Activated CD4-positive, alpha-beta T cell treated with anti-CD3 and anti-CD28 coated beads for 36 hours (primary cell): ENCODE results near the gene SYS1. TPM values are rescaled to one million over a fixed set of nuclear protein-coding genes. Genes with fewer than 3 reads are reported as not detected.

Experiments used
- ATAC-seq: fragments of 200-7000 bp; cut with Tn5 transposase; one replicate; pipeline ENCODE4 v1.10.0; 2021; ENCODE audit warnings: mild to moderate bottlenecking, moderate library complexity
- CTCF ChIA-PET: fragments of 350-600 bp; sonication (Branson Sonifier 250); formaldehyde crosslinking; loops from one replicate; lab custom pipeline; 2021; ENCODE audit warnings: antibody characterized with exemption; lab: Charles Lee
- POLR2A ChIA-PET: fragments of 350-600 bp; sonication (Branson Sonifier 250); formaldehyde crosslinking; loops from one replicate; lab custom pipeline; 2021; ENCODE audit warnings: antibody characterized with exemption, inconsistent platforms; lab: Charles Lee
- DNase-seq: peaks from one replicate; pipeline ENCODE4 v3.0.0-alpha.2; 2020
- H3K27ac Mint-ChIP-seq: one replicate; pipeline ENCODE4 v1.8.0; 2021; ENCODE audit warnings: mixed read lengths
- H3K27me3 Mint-ChIP-seq: one replicate; pipeline ENCODE4 v1.8.0; 2021; ENCODE audit warnings: mixed read lengths
- H3K36me3 Mint-ChIP-seq: one replicate; pipeline ENCODE4 v1.8.0; 2021; ENCODE audit warnings: low read depth, mixed read lengths
- H3K4me1 Mint-ChIP-seq: one replicate; pipeline ENCODE4 v1.8.0; 2021; ENCODE audit warnings: mixed read lengths
- H3K4me3 Mint-ChIP-seq: one replicate; pipeline ENCODE4 v1.8.0; 2021; ENCODE audit warnings: mild to moderate bottlenecking, moderate library complexity, mixed read lengths
- H3K9me3 Mint-ChIP-seq: one replicate; pipeline ENCODE4 v1.8.0; 2021; ENCODE audit warnings: low read depth, mixed read lengths
- intact Hi-C, 2 experiments: fragments of 100-400 bp; cut with DNase I in 1 of 2; cut with micrococcal nuclease in 1 of 2; formaldehyde crosslinking; loops; one replicate each; pipeline versions ENCODE4 v1.14.2 to v1.15.1; 2022 to 2024; cut with DNase I, micrococcal nuclease
- total RNA-seq, 2 experiments: library from RNA; stranded (reverse); gene quantifications; one replicate each; pipeline ENCODE4 v1.2.3, GENCODE V29; 2021

SYS1 gene
- total RNA-seq, 2 experiments from 2014 or later: 16.1 to 26.1 TPM

GRCh38 chr20:45368221-45368980 is 5.4 kb downstream of the SYS1 start:
- ChIA-PET POLR2A (interaction anchor here (0.6 to 0.8 kb wide), 2 partner anchors 16 to 49 kb away, joined by 4 to 5 read pairs; no protein-coding TSS in a partner anchor), CTCF (interaction anchor here (0.6 to 10.0 kb wide), 10 partner anchors 9 to 319 kb away, joined by 3 to 189 read pairs (median 4); partner anchors contain the start of gene PIGT)
- ATAC-seq: peak; percentile 64
- Mint-ChIP-seq H3K27me3 (no peaks in the 10 kb centered on the region), H3K4me3 (peak overlapping the region; percentile 13), H3K9me3 (no peaks in the 10 kb centered on the region), H3K36me3 (peaks cover 25% of the 10 kb centered on the region), H3K4me1 (peaks cover 61% of the 10 kb centered on the region), H3K27ac (peak overlapping the region; percentile 62)
- peak; percentile 50 for DNase-seq
- intact Hi-C loops: no loop called here

- H3K9me3 Mint-ChIP-seq: no peaks in the 10 kb centered on the region
- no peak for ATAC-seq
- ChIA-PET CTCF (interaction anchor here (0.6 to 10.0 kb wide), 8 partner anchors 9 to 624 kb away, joined by 3 to 189 read pairs (median 16); partner anchors contain the start of gene SYS1), POLR2A (interaction anchor here (0.6 to 2.1 kb wide), 2 partner anchors 7 to 105 kb away, joined by 4 to 5 read pairs; partner anchors contain the start of gene SYS1)
- H3K36me3 Mint-ChIP-seq: peaks cover 21% of the 10 kb centered on the region
- DNase-seq: no peak
- no peak overlapping the region for H3K4me3 Mint-ChIP-seq
- intact Hi-C loops: no loop called here
- H3K4me1 Mint-ChIP-seq: peaks cover 48% of the 10 kb centered on the region
- no peaks in the 10 kb centered on the region for H3K27me3 Mint-ChIP-seq
- H3K27ac Mint-ChIP-seq: no peak overlapping the region
Measured at GRCh38 chr20:45370571-45371160, 7.7 kb downstream of the SYS1 start.

GRCh38 chr20:45372241-45372640 is 9.3 kb downstream of the SYS1 start:
- peaks cover 41% of the 10 kb centered on the region for H3K4me1 Mint-ChIP-seq
- no peaks in the 10 kb centered on the region for H3K27me3 Mint-ChIP-seq
- no peaks in the 10 kb centered on the region for H3K9me3 Mint-ChIP-seq
- H3K27ac Mint-ChIP-seq: peak overlapping the region; percentile 53
- POLR2A ChIA-PET: interaction anchor here (1.1 to 2.1 kb wide), 3 partner anchors 9 to 78 kb away, joined by 3 to 5 read pairs (median 4); partner anchors contain the start of gene SYS1
- intact Hi-C loops: no loop called here
- DNase-seq: no peak
- H3K36me3 Mint-ChIP-seq: peaks cover 11% of the 10 kb centered on the region
- no peak for ATAC-seq
- CTCF ChIA-PET: interaction anchor here (0.6 to 10.0 kb wide), 14 partner anchors 10 to 399 kb away, joined by 3 to 189 read pairs (median 16); partner anchors contain the start of genes DBNDD2, PIGT and SYS1
- no peak overlapping the region for H3K4me3 Mint-ChIP-seq

- Mint-ChIP-seq H3K9me3 (no peaks in the 10 kb centered on the region), H3K4me1 (peaks cover 36% of the 10 kb centered on the region)
- intact Hi-C loops: loop anchor here (1.0 kb wide), 4 partner anchors 9 to 65 kb away; partner anchors contain the start of genes PIGT (in 1 of the 2) and SYS1 (in 1 of the 2)
Measured at GRCh38 chr20:45372646-45373352, 9.8 kb downstream of the SYS1 start.

GRCh38 chr20:45373353-45374100 is 10.6 kb downstream of the SYS1 start:
- Mint-ChIP-seq H3K4me3 (peak overlapping the region; percentile 75), H3K9me3 (no peaks in the 10 kb centered on the region), H3K27me3 (no peaks in the 10 kb centered on the region), H3K27ac (peak overlapping the region; percentile 91), H3K36me3 (no peaks in the 10 kb centered on the region), H3K4me1 (peaks cover 29% of the 10 kb centered on the region)
- CTCF ChIA-PET: interaction anchor here (0.6 to 10.0 kb wide), 48 partner anchors 8 to 397 kb away, joined by 3 to 189 read pairs (median 6); partner anchors contain the start of genes DBNDD2, PIGT, SDC4 and SYS1
- intact Hi-C loops: loop anchor here (1.0 kb wide), 7 partner anchors 10 to 398 kb away; partner anchors contain the start of genes PIGT (in 1 of the 2), SDC4 (in 1 of the 2) and SYS1 (in 1 of the 2)
- DNase-seq (peak; percentile 96), ATAC-seq (peak; percentile 97)
- POLR2A ChIA-PET: interaction anchor here (0.6 to 1.7 kb wide), 6 partner anchors 8 to 264 kb away, joined by 3 to 17 read pairs (median 4); partner anchors contain the start of gene SYS1

More at GRCh38 chr20:45372646-45373352, 9.8 kb downstream of the SYS1 start:
- Mint-ChIP-seq H3K27ac (peak overlapping the region; percentile 91), H3K36me3 (peaks cover 7% of the 10 kb centered on the region), H3K27me3 (no peaks in the 10 kb centered on the region), H3K4me3 (peak overlapping the region; percentile 75)
- DNase-seq: no peak
- POLR2A ChIA-PET: interaction anchor here (1.1 to 2.1 kb wide), 5 partner anchors 9 to 79 kb away, joined by 3 to 17 read pairs (median 5); partner anchors contain the start of gene SYS1
- CTCF ChIA-PET: interaction anchor here (0.6 to 10.0 kb wide), 29 partner anchors 9 to 398 kb away, joined by 3 to 189 read pairs (median 7); partner anchors contain the start of genes DBNDD2, PIGT, SDC4 and SYS1
- ATAC-seq: no peak

- DNase-seq (no peak), ATAC-seq (no peak)
- H3K9me3 Mint-ChIP-seq: no peaks in the 10 kb centered on the region
- peaks cover 28% of the 10 kb centered on the region for H3K4me1 Mint-ChIP-seq
- ChIA-PET POLR2A (interaction anchor here (0.6 to 1.7 kb wide), 5 partner anchors 9 to 264 kb away, joined by 3 to 17 read pairs (median 4); partner anchors contain the start of gene SYS1), CTCF (interaction anchor here (0.7 to 10.0 kb wide), 43 partner anchors 9 to 397 kb away, joined by 3 to 189 read pairs (median 6); partner anchors contain the start of genes DBNDD2, PIGT, SDC4 and SYS1)
- H3K4me3 Mint-ChIP-seq: peak overlapping the region; percentile 75
- no peak overlapping the region for H3K27ac Mint-ChIP-seq
- no peaks in the 10 kb centered on the region for H3K27me3 Mint-ChIP-seq
- intact Hi-C loops: loop anchor here in 1 of 2 experiments (1.0 kb wide), 4 partner anchors 26 to 397 kb away; partner anchors contain the start of gene SDC4
- no peaks in the 10 kb centered on the region for H3K36me3 Mint-ChIP-seq
Measured at GRCh38 chr20:45374101-45374467, 11.1 kb downstream of the SYS1 start.

GRCh38 chr20:45374966-45375365 is 12.0 kb downstream of the SYS1 start:
- Mint-ChIP-seq H3K9me3 (no peaks in the 10 kb centered on the region), H3K27me3 (no peaks in the 10 kb centered on the region), H3K4me1 (peaks cover 25% of the 10 kb centered on the region), H3K4me3 (no peak overlapping the region), H3K36me3 (no peaks in the 10 kb centered on the region), H3K27ac (no peak overlapping the region)
- ChIA-PET POLR2A (no interaction called here), CTCF (interaction anchor here (0.8 to 10.0 kb wide), 11 partner anchors 14 to 81 kb away, joined by 3 to 189 read pairs (median 17); partner anchors contain the start of genes PIGT and SYS1)
- DNase-seq: no peak
- ATAC-seq: no peak
- intact Hi-C loops: loop anchor here in 1 of 2 experiments (1.0 kb wide), 4 partner anchors 27 to 396 kb away; partner anchors contain the start of gene SDC4

- ATAC-seq: no peak
- DNase-seq: no peak
- H3K27ac Mint-ChIP-seq: no peak overlapping the region
- peaks cover 7% of the 10 kb centered on the region for H3K36me3 Mint-ChIP-seq
- POLR2A ChIA-PET: interaction anchor here (0.6 kb wide), 1 partner anchor 76 kb away, joined by 3 read pairs; no protein-coding TSS in a partner anchor
- H3K27me3 Mint-ChIP-seq: no peaks in the 10 kb centered on the region
- H3K9me3 Mint-ChIP-seq: no peaks in the 10 kb centered on the region
- intact Hi-C loops: no loop called here
- H3K4me1 Mint-ChIP-seq: peaks cover 18% of the 10 kb centered on the region
- CTCF ChIA-PET: interaction anchor here (0.6 to 10.0 kb wide), 5 partner anchors 9 to 73 kb away, joined by 3 to 189 read pairs (median 4); no protein-coding TSS in a partner anchor
- no peak overlapping the region for H3K4me3 Mint-ChIP-seq
Measured at GRCh38 chr20:45377269-45377668, 14.3 kb downstream of the SYS1 start.

GRCh38 chr20:45378191-45378590 is 15.2 kb downstream of the SYS1 start, which contains the start of gene TP53TG5:
Gene TP53TG5 (minus strand): TSS chr20:45378325. CDS start chr20:45378236, 89 bp downstream.
- Mint-ChIP-seq H3K27ac (no peak within 1 kb of the TSS), H3K36me3 (peaks cover 7% of the 10 kb centered on the region), H3K9me3 (no peaks in the 10 kb centered on the region), H3K4me3 (no peak within 1 kb of the TSS), H3K27me3 (no peaks in the 10 kb centered on the region), H3K4me1 (peaks cover 12% of the 10 kb centered on the region)
- intact Hi-C loops: no loop called here
- POLR2A ChIA-PET: no interaction called here
- no peak for ATAC-seq
- DNase-seq: no peak
- CTCF ChIA-PET: interaction anchor here (1.1 to 1.4 kb wide), 2 partner anchors 8 to 59 kb away, joined by 3 to 5 read pairs; no protein-coding TSS in a partner anchor
